ENCODE data around the gene NUP93. TPM values are rescaled to one million over a fixed set of nuclear protein-coding genes. Genes with fewer than 3 reads are reported as not detected.

Gene NUP93
- polyA plus RNA-seq, 1 experiment: 61.2 TPM

- no peak for TF ChIP-seq CTCF (IDR thresholded peaks at IDR 0.05; ENCODE audit: insufficient read depth, low read depth, low read length)
- ChIA-PET CTCF (no interaction called here), POLR2A (interaction anchor here (1.0 kb wide), 1 partner anchor 11 kb away, joined by 3 read pairs; no protein-coding TSS in a partner anchor)
- Histone ChIP-seq H3K4me3 (ENCODE audit: low read depth, low read length) (no peak overlapping the region), H3K36me3 (ENCODE audit: control insufficient read depth, insufficient read depth, low read length) (no peaks in the 10 kb centered on the region), H3K27me3 (ENCODE audit: control insufficient read depth, insufficient read depth, low read length) (no peaks in the 10 kb centered on the region)
- no peak for DNase-seq (ENCODE audit: low read depth)
These were observed 51.6 kb downstream of the NUP93 start for GRCh38 chr16:56781528-56781961.

GRCh38 chr16:56783344-56783743 is 53.4 kb downstream of the NUP93 start:
- ChIA-PET CTCF (interaction anchor here (0.6 to 1.6 kb wide), 2 partner anchors 10 to 16 kb away, joined by 5 to 11 read pairs; no protein-coding TSS in a partner anchor), POLR2A (no interaction called here)

GRCh38 chr16:56785317-56785716 is 55.4 kb downstream of the NUP93 start:
- TF ChIP-seq CTCF (IDR thresholded peaks at IDR 0.05; ENCODE audit: insufficient read depth, low read depth, low read length): no peak
- H3K36me3 ChIP-seq (ENCODE audit: control insufficient read depth, insufficient read depth, low read length): no peaks in the 10 kb centered on the region
- H3K4me3 ChIP-seq (ENCODE audit: low read depth, low read length): no peak overlapping the region
- CTCF ChIA-PET: interaction anchor here (1.0 to 2.1 kb wide), 3 partner anchors 67 to 208 kb away, joined by 3 to 10 read pairs (median 3); no protein-coding TSS in a partner anchor
- DNase-seq (ENCODE audit: low read depth): no peak
- POLR2A ChIA-PET: no interaction called here
- H3K27me3 ChIP-seq (ENCODE audit: control insufficient read depth, insufficient read depth, low read length): no peaks in the 10 kb centered on the region

More at GRCh38 chr16:56783344-56783743, 53.4 kb downstream of the NUP93 start:
- Histone ChIP-seq H3K4me3 (ENCODE audit: low read depth, low read length) (no peak overlapping the region), H3K27me3 (ENCODE audit: control insufficient read depth, insufficient read depth, low read length) (no peaks in the 10 kb centered on the region), H3K36me3 (ENCODE audit: control insufficient read depth, insufficient read depth, low read length) (no peaks in the 10 kb centered on the region)
- DNase-seq (ENCODE audit: low read depth): no peak
- no peak for TF ChIP-seq CTCF (IDR thresholded peaks at IDR 0.05; ENCODE audit: insufficient read depth, low read depth, low read length)

- DNase-seq (ENCODE audit: low read depth): no peak
- H3K36me3 ChIP-seq (ENCODE audit: control insufficient read depth, insufficient read depth, low read length): no peaks in the 10 kb centered on the region
- ChIA-PET POLR2A (no interaction called here), CTCF (interaction anchor here (1.0 to 2.3 kb wide), 8 partner anchors 8 to 84 kb away, joined by 3 to 10 read pairs (median 6); no protein-coding TSS in a partner anchor)
- no peak overlapping the region for H3K4me3 ChIP-seq (ENCODE audit: low read depth, low read length)
- no peak for TF ChIP-seq CTCF (IDR thresholded peaks at IDR 0.05; ENCODE audit: insufficient read depth, low read depth, low read length)
- H3K27me3 ChIP-seq (ENCODE audit: control insufficient read depth, insufficient read depth, low read length): no peaks in the 10 kb centered on the region
These were observed 57.2 kb downstream of the NUP93 start for GRCh38 chr16:56787167-56787566.

- DNase-seq (ENCODE audit: low read depth): no peak
- no peak for TF ChIP-seq CTCF (IDR thresholded peaks at IDR 0.05; ENCODE audit: insufficient read depth, low read depth, low read length)
- no peak overlapping the region for H3K4me3 ChIP-seq (ENCODE audit: low read depth, low read length)
- ChIA-PET POLR2A (no interaction called here), CTCF (interaction anchor here (2.3 to 8.7 kb wide), 2 partner anchors 9 to 64 kb away, joined by 8 to 135 read pairs; no protein-coding TSS in a partner anchor)
- H3K36me3 ChIP-seq (ENCODE audit: control insufficient read depth, insufficient read depth, low read length): no peaks in the 10 kb centered on the region
- H3K27me3 ChIP-seq (ENCODE audit: control insufficient read depth, insufficient read depth, low read length): no peaks in the 10 kb centered on the region
These were observed 58.5 kb downstream of the NUP93 start for GRCh38 chr16:56788435-56788834.

Measured in BJ (cell line).